ENCODE data around the gene TSSK6.
A peak's percentile ranks its signal among the peaks of the same experiment; 100 is the strongest.

The TSSK6 gene

GRCh38 chr19:19490214-19490968, 25.0 kb downstream of the TSSK6 start:
- no peaks in the 10 kb centered on the region for H3K27me3 Mint-ChIP-seq
- H3K4me1 Mint-ChIP-seq: peaks cover 70% of the 10 kb centered on the region
- no peaks in the 10 kb centered on the region for H3K9me3 Mint-ChIP-seq
- H3K27ac Mint-ChIP-seq: peak overlapping the region; percentile 98
- ATAC-seq: peak; percentile 19
- peak; percentile 76 to 81 for DNase-seq
- H3K4me3 Mint-ChIP-seq: peak overlapping the region; percentile 15 to 69

- DNase-seq (no peak), ATAC-seq (peak; percentile 7)
- Mint-ChIP-seq H3K4me1 (peaks cover 76% of the 10 kb centered on the region), H3K27ac (peak overlapping the region; percentile 98), H3K9me3 (no peaks in the 10 kb centered on the region), H3K27me3 (no peaks in the 10 kb centered on the region), H3K4me3 (peak overlapping the region; percentile 69 to 77)
Observed at GRCh38 chr19:19489804-19490204, 25.5 kb downstream of the TSSK6 start.

GRCh38 chr19:19488875-19489690, 26.3 kb downstream of the TSSK6 start:
- no peaks in the 10 kb centered on the region for H3K27me3 Mint-ChIP-seq

GRCh38 chr19:19487950-19488874, 27.1 kb downstream of the TSSK6 start:
- Mint-ChIP-seq H3K4me3 (peak overlapping the region; percentile 19 to 77), H3K9me3 (no peaks in the 10 kb centered on the region), H3K4me1 (peaks cover 76% of the 10 kb centered on the region), H3K27ac (peak overlapping the region; percentile 98), H3K27me3 (no peaks in the 10 kb centered on the region)
- ATAC-seq: no peak
- no peak for DNase-seq

More at GRCh38 chr19:19488875-19489690, 26.3 kb downstream of the TSSK6 start:
- ATAC-seq (peak; percentile 95), DNase-seq (peak; percentile 85 to 94)
- Mint-ChIP-seq H3K9me3 (no peaks in the 10 kb centered on the region), H3K4me3 (peak overlapping the region; percentile 69 to 77), H3K27ac (peak overlapping the region; percentile 98), H3K4me1 (peaks cover 77% of the 10 kb centered on the region)

GRCh38 chr19:19487077-19487949, 28.0 kb downstream of the TSSK6 start:
- no peak for ATAC-seq
- Mint-ChIP-seq H3K4me1 (peaks cover 81% of the 10 kb centered on the region), H3K4me3 (no peak overlapping the region), H3K27me3 (no peaks in the 10 kb centered on the region), H3K9me3 (no peaks in the 10 kb centered on the region), H3K27ac (peak overlapping the region; percentile 73 to 98)
- no peak for DNase-seq

- H3K9me3 Mint-ChIP-seq: no peaks in the 10 kb centered on the region
- peaks cover 89% of the 10 kb centered on the region for H3K4me1 Mint-ChIP-seq
- ATAC-seq (no peak), DNase-seq (no peak)
- no peaks in the 10 kb centered on the region for H3K27me3 Mint-ChIP-seq
- peak overlapping the region in 1 of 2 donors; percentile 48 for H3K27ac Mint-ChIP-seq
- H3K4me3 Mint-ChIP-seq: no peak overlapping the region
Observed at GRCh38 chr19:19486343-19487076, 28.8 kb downstream of the TSSK6 start.

GRCh38 chr19:19485998-19486290, 29.4 kb downstream of the TSSK6 start:
- Mint-ChIP-seq H3K4me3 (no peak overlapping the region), H3K4me1 (peaks cover 94% of the 10 kb centered on the region), H3K27me3 (no peaks in the 10 kb centered on the region), H3K9me3 (no peaks in the 10 kb centered on the region), H3K27ac (peak overlapping the region in 1 of 2 donors; percentile 67)
- no peak for ATAC-seq
- no peak for DNase-seq

GRCh38 chr19:19485161-19485997, 30.0 kb downstream of the TSSK6 start:
- Mint-ChIP-seq H3K4me3 (no peak overlapping the region), H3K4me1 (peaks cover 95% of the 10 kb centered on the region)

GRCh38 chr19:19482809-19483596, 32.3 kb downstream of the TSSK6 start:
- ATAC-seq (no peak), DNase-seq (no peak)
- H3K27me3 Mint-ChIP-seq: no peaks in the 10 kb centered on the region
- peaks cover 89% of the 10 kb centered on the region for H3K4me1 Mint-ChIP-seq
- H3K4me3 Mint-ChIP-seq: no peak overlapping the region
- no peaks in the 10 kb centered on the region for H3K9me3 Mint-ChIP-seq
- peak overlapping the region in 1 of 2 donors; percentile 13 for H3K27ac Mint-ChIP-seq

More at GRCh38 chr19:19485161-19485997, 30.0 kb downstream of the TSSK6 start:
- no peaks in the 10 kb centered on the region for H3K27me3 Mint-ChIP-seq
- H3K27ac Mint-ChIP-seq: peak overlapping the region; percentile 65 to 86
- ATAC-seq (no peak), DNase-seq (no peak)
- no peaks in the 10 kb centered on the region for H3K9me3 Mint-ChIP-seq

- ATAC-seq: peak; percentile 90
- H3K9me3 Mint-ChIP-seq: no peaks in the 10 kb centered on the region
- H3K4me3 Mint-ChIP-seq: peak overlapping the region; percentile 8 to 40
- peak overlapping the region in 1 of 2 donors; percentile 76 for H3K27ac Mint-ChIP-seq
- peak in 1 of 2 donors; percentile 51 for DNase-seq
- H3K4me1 Mint-ChIP-seq: peaks cover 89% of the 10 kb centered on the region
- H3K27me3 Mint-ChIP-seq: no peaks in the 10 kb centered on the region
Observed at GRCh38 chr19:19480688-19481087, 34.7 kb downstream of the TSSK6 start.

- Mint-ChIP-seq H3K27ac (peak overlapping the region in 1 of 2 donors; percentile 71), H3K4me3 (no peak overlapping the region), H3K4me1 (peaks cover 92% of the 10 kb centered on the region), H3K27me3 (no peaks in the 10 kb centered on the region), H3K9me3 (no peaks in the 10 kb centered on the region)
- DNase-seq (no peak), ATAC-seq (no peak)
Observed at GRCh38 chr19:19477705-19478383, 37.5 kb downstream of the TSSK6 start.

All from stimulated activated naive CD8-positive, alpha-beta T cell treated with anti-CD3 and anti-CD28 coated beads, Interleukin-15, amount 100 ng/mL, for 72 hours (primary cell).